Measurements from ENCODE around the gene PRODH.
"Not testable (repeated sequence)": the region's sequence is repeated elsewhere in the genome, so short reads cannot be mapped to it uniquely, and the experiment has no call there.

The PRODH gene

DNA sequence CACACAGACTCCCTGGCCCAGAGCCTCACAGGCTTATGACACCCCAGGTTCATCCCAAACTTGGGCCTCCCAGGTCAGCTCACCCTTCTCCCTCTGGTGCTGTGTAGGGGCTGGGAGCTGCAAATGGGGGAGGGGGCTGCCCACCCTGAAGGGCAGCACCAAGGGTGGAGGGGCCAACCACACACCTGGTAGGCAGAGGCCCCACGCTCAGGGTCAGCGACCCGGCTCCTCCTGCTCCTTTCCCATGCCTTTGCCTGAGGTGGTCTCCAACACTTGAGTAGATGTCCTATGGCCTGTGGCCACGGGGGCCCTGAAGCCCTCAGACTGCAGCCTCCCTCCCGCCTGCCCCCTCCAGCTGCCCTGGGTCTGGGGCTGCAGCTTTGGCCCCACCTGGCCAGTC lies 26.5 kb downstream of the PRODH start:
- H3K4me1 ChIP-seq (ENCODE audit: low read depth, poor library complexity, severe bottlenecking) = no peaks in the 10 kb centered on the region
- no peak overlapping the region for H3K4me2 ChIP-seq
- H2AFZ ChIP-seq (ENCODE audit: low read depth) = no peak overlapping the region
- no peak overlapping the region for H3K4me3 ChIP-seq (IDR thresholded peaks at IDR 0.05; ENCODE audit: insufficient read depth, low read depth, low read length)
- TF ChIP-seq, protein P1, sequence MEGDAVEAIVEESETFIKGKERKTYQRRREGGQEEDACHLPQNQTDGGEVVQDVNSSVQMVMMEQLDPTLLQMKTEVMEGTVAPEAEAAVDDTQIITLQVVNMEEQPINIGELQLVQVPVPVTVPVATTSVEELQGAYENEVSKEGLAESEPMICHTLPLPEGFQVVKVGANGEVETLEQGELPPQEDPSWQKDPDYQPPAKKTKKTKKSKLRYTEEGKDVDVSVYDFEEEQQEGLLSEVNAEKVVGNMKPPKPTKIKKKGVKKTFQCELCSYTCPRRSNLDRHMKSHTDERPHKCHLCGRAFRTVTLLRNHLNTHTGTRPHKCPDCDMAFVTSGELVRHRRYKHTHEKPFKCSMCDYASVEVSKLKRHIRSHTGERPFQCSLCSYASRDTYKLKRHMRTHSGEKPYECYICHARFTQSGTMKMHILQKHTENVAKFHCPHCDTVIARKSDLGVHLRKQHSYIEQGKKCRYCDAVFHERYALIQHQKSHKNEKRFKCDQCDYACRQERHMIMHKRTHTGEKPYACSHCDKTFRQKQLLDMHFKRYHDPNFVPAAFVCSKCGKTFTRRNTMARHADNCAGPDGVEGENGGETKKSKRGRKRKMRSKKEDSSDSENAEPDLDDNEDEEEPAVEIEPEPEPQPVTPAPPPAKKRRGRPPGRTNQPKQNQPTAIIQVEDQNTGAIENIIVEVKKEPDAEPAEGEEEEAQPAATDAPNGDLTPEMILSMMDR (conservative IDR thresholded peaks at IDR 0.05; ENCODE audit: low read depth, low read length) = no peak
- H3K9ac ChIP-seq = no peak overlapping the region
- H3K27me3 ChIP-seq (ENCODE audit: insufficient read depth, low read depth) = no peaks in the 10 kb centered on the region
- no peaks in the 10 kb centered on the region for H3K36me3 ChIP-seq (ENCODE audit: insufficient read depth)
- no peaks in the 10 kb centered on the region for H3K79me2 ChIP-seq (ENCODE audit: insufficient read depth, low read depth)
- no peaks in the 10 kb centered on the region for H4K20me1 ChIP-seq (ENCODE audit: insufficient read depth)
- H3K27ac ChIP-seq = no peak overlapping the region

DNA sequence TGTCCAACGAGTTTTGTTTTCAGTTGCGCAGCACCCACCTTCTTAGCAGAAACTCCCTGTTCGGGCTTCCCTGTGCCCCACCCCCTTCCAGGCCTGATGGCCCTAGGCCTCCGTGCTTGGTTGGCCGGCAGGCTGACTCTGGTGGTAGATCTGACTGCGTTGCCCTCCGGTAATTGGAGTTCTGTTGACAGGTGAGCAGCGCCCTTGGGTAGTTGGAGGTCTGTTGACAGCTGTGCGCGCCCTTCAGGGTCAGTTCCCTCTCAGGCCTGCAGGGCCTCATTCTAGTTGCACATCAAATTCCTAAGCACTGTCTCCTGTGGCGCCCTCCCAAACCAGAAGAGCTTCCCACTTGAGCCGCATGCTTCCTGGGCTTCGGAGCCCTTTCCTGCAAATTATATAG lies 29.2 kb downstream of the PRODH start:
- no peak overlapping the region for H3K9ac ChIP-seq
- H4K20me1 ChIP-seq (ENCODE audit: insufficient read depth) = no peaks in the 10 kb centered on the region
- H3K4me3 ChIP-seq (IDR thresholded peaks at IDR 0.05; ENCODE audit: insufficient read depth, low read depth, low read length) = no peak overlapping the region
- H3K79me2 ChIP-seq (ENCODE audit: insufficient read depth, low read depth) = no peaks in the 10 kb centered on the region
- no peaks in the 10 kb centered on the region for H3K27me3 ChIP-seq (ENCODE audit: insufficient read depth, low read depth)
- no peak overlapping the region for H3K4me2 ChIP-seq
- no peak overlapping the region for H3K27ac ChIP-seq
- H2AFZ ChIP-seq (ENCODE audit: low read depth) = no peak overlapping the region
- H3K4me1 ChIP-seq (ENCODE audit: low read depth, poor library complexity, severe bottlenecking) = no peaks in the 10 kb centered on the region
- H3K36me3 ChIP-seq (ENCODE audit: insufficient read depth) = no peaks in the 10 kb centered on the region
- TF ChIP-seq, protein P1 (conservative IDR thresholded peaks at IDR 0.05; ENCODE audit: low read depth, low read length) = no peak

DNA sequence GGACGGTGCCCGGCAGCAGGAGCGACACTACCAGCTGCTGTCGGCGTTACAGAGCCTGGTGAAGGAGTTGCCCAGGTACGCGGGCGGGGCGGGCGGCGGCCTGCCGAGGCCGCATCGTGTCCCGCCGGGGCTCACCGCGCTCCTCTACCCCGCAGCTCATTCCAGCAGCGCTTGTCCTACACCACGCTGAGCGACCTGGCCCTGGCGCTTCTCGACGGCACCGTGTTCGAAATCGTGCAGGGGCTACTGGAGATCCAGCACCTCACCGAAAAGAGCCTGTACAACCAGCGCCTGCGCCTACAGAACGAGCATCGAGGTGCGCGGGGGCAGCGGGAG lies 29.7 kb downstream of the PRODH start:
- H2AFZ ChIP-seq (ENCODE audit: low read depth); H4K20me1 ChIP-seq (ENCODE audit: insufficient read depth); H3K9ac ChIP-seq; H3K27ac ChIP-seq; H3K27me3 ChIP-seq (ENCODE audit: insufficient read depth, low read depth); H3K4me2 ChIP-seq; H3K36me3 ChIP-seq (ENCODE audit: insufficient read depth); H3K79me2 ChIP-seq (ENCODE audit: insufficient read depth, low read depth); H3K4me3 ChIP-seq (IDR thresholded peaks at IDR 0.05; ENCODE audit: insufficient read depth, low read depth, low read length); H3K4me1 ChIP-seq (ENCODE audit: low read depth, poor library complexity, severe bottlenecking): not testable (repeated sequence)

DNA sequence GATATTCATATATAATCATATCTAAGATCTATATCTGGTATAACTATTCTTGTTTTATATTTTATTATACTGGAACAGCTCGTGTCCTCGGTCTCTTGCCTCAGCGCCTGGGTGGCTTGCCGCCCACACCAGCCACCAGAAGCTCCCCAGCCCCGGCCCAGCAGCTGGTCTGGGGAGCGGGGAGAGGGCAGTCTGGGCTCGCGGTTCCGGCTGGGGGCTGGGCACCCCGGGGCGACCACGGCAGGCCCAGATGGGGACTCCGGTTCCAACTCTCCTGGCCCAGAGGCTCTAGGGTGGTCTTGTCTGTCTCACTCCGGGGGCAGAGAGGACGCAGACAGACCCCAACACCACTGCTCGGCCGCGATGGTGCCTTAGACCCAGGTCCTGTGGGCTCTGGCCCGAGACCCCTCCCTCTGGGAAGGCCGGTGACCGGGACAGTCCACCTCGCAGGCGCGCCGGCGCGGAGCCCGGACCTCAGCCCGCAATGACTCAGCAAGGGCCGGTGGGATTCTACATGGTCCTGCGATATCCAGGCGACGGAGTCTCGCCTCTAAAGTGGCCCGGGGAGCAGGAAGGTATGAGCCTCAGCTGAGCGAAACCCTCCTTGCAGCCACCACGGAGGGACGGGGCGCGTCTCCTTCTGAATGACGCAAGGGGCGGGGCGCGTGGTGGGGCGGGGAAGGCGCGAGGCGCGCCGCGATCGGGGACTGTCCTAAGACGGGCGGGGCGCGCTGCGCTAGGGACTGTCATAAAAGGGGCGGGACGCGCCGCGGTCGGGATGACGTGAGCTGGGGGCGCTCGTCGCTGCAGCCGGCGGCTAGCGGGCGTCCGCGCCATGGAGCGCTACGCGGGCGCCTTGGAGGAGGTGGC lies 30.3 kb downstream of the PRODH start, which contains the start of gene DGCR6:
DGCR6 (plus strand) TSS at position 781 of the 870 bp plus-strand sequence; CDS start at position 836, 55 bp downstream.
- TF ChIP-seq, protein P1 (conservative IDR thresholded peaks at IDR 0.05; ENCODE audit: low read depth, low read length) = no peak
- H4K20me1 ChIP-seq (ENCODE audit: insufficient read depth) = no peaks in the 10 kb centered on the region
- H3K4me1 ChIP-seq (ENCODE audit: low read depth, poor library complexity, severe bottlenecking) = no peaks in the 10 kb centered on the region
- H3K9ac ChIP-seq = no peak within 1 kb of the TSS
- no peak within 1 kb of the TSS for H3K4me2 ChIP-seq
- H3K27me3 ChIP-seq (ENCODE audit: insufficient read depth, low read depth) = no peaks in the 10 kb centered on the region
- H3K27ac ChIP-seq = no peak within 1 kb of the TSS
- H3K36me3 ChIP-seq (ENCODE audit: insufficient read depth) = no peaks in the 10 kb centered on the region
- no peaks in the 10 kb centered on the region for H3K79me2 ChIP-seq (ENCODE audit: insufficient read depth, low read depth)
- H3K4me3 ChIP-seq (IDR thresholded peaks at IDR 0.05; ENCODE audit: insufficient read depth, low read depth, low read length) = no peak within 1 kb of the TSS
- H2AFZ ChIP-seq (ENCODE audit: low read depth) = no peak within 1 kb of the TSS

DNA sequence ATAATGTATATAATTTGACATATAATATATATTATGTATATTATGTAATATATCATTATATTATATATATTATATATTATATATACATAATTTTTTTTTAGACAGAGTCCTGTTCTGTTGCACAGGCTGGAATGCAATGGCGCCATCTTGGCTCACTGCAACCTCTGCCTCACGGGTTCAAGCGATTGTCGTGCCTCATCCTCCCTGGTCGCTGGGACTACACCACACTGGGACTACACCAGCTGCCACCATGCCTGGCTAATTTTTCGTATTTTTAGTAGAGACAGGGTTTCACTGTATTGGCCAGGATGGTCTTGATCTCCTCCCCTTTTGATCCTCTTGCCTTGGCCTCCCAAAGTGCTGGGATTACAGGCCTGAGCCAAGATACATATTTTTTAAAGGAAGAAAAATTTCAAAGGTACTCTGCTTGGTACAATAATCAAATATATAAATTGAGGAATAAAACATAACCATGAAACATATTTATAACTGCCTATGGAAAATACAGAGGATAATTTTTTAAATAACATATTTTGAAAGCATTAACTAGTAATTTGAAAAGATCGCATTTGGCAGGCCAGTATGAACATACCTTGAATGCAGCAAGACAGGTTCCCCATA lies 39.9 kb downstream of the PRODH start:
- not testable (repeated sequence) for H3K4me2 ChIP-seq; H3K4me1 ChIP-seq (ENCODE audit: low read depth, poor library complexity, severe bottlenecking); H3K9ac ChIP-seq; H3K27me3 ChIP-seq (ENCODE audit: insufficient read depth, low read depth); H3K79me2 ChIP-seq (ENCODE audit: insufficient read depth, low read depth); H3K27ac ChIP-seq; H3K4me3 ChIP-seq (IDR thresholded peaks at IDR 0.05; ENCODE audit: insufficient read depth, low read depth, low read length); H4K20me1 ChIP-seq (ENCODE audit: insufficient read depth); H3K36me3 ChIP-seq (ENCODE audit: insufficient read depth); H2AFZ ChIP-seq (ENCODE audit: low read depth)

DNA sequence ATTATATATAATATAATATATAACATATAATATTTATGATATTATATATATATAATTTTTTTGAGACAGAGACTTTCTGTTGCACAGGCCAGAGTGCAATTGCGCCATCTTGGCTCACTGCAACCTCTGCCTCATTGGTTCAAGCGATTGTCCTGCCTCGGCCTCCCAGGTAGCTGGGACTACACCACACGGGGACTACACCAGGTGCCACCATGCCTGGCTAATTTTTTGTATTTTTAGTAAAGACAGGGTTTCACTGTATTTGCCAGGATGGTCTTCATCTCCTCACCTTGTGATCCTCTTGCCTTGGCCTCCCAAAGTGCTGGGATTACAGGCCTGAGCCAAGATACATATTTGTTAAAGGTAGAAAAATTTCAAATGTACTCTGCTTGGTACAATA lies 42.3 kb downstream of the PRODH start:
- H3K4me2 ChIP-seq; H4K20me1 ChIP-seq (ENCODE audit: insufficient read depth); H3K9ac ChIP-seq; H3K4me1 ChIP-seq (ENCODE audit: low read depth, poor library complexity, severe bottlenecking); H3K79me2 ChIP-seq (ENCODE audit: insufficient read depth, low read depth); H3K27ac ChIP-seq; H2AFZ ChIP-seq (ENCODE audit: low read depth); H3K4me3 ChIP-seq (IDR thresholded peaks at IDR 0.05; ENCODE audit: insufficient read depth, low read depth, low read length); H3K27me3 ChIP-seq (ENCODE audit: insufficient read depth, low read depth); H3K36me3 ChIP-seq (ENCODE audit: insufficient read depth): not testable (repeated sequence)

DNA sequence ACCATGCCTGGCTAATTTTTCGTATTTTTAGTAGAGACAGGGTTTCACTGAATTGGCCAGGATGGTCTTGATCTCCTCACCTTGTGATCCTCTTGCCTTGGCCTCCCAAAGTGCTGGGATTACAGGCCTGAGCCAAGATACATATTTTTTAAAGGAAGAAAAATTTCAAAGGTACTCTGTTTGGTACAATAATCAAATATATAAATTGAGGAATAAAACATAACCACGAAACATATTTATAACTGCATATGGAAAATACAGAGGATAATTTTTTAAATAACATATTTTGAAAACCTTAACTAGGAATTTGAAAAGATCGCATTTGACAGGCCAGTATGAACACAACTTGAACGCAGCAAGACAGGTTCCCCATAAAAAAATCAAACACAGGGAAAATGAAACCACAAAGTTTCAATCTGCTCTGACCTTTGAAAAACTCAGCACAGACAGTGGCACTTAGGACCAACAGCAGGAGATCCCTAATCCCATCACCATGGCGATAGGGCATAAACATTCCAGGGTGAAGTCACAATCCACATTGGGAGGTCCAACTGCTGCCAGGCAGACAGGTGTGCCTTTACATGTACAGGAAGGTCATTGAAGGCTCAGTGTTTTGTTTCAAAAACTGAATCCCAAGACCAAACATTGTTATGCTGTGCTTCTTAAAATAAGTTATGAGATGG lies 45.4 kb downstream of the PRODH start:
- H3K4me3 ChIP-seq (IDR thresholded peaks at IDR 0.05; ENCODE audit: insufficient read depth, low read depth, low read length); H3K4me2 ChIP-seq; H3K79me2 ChIP-seq (ENCODE audit: insufficient read depth, low read depth); H3K9ac ChIP-seq; H3K36me3 ChIP-seq (ENCODE audit: insufficient read depth); H3K27ac ChIP-seq; H4K20me1 ChIP-seq (ENCODE audit: insufficient read depth); H2AFZ ChIP-seq (ENCODE audit: low read depth); H3K27me3 ChIP-seq (ENCODE audit: insufficient read depth, low read depth); H3K4me1 ChIP-seq (ENCODE audit: low read depth, poor library complexity, severe bottlenecking): not testable (repeated sequence)
